Small intestine (tissue), 7 donors: ENCODE data around the gene YPEL4. TPM values are rescaled to one million over a fixed set of nuclear protein-coding genes. Genes with fewer than 3 reads are reported as not detected.
"Not testable (repeated sequence)": the region's sequence is repeated elsewhere in the genome, so short reads cannot be mapped to it uniquely, and the experiment has no call there.

Source experiments
- DNase-seq, 2 donors: peaks; one replicate each; pipeline versions ENCODE4 v3.0.0 to v3.0.0-alpha.2; 2013
- FAIRE-seq: peaks from 2 replicates; lab custom pipeline; 2012; peaks lifted over from hg19 to GRCh38; lab: Jason Lieb, UNC
- H3K27ac ChIP-seq, 3 donors: one replicate each; pipeline ENCODE4 v1.5.1; 2013; ENCODE audit warnings: low read length in 2 of 3, mild to moderate bottlenecking in 2 of 3, control low read depth in 1 of 3, inconsistent platforms in 1 of 3, low read depth in 1 of 3, moderate library complexity in 1 of 3
- H3K27me3 ChIP-seq, 3 donors: one replicate each; pipeline ENCODE4 v1.6.1; 2013; ENCODE audit warnings: low read length in 3 of 3, inconsistent platforms in 1 of 3; ENCODE audit not compliant: control insufficient read depth in 3 of 3, insufficient read depth in 3 of 3
- H3K36me3 ChIP-seq, 3 donors: one replicate each; pipeline ENCODE4 v1.6.1; 2013; ENCODE audit warnings: low read length in 3 of 3, inconsistent platforms in 1 of 3, low read depth in 1 of 3, mild to moderate bottlenecking in 1 of 3, moderate library complexity in 1 of 3; ENCODE audit not compliant: control insufficient read depth in 3 of 3, insufficient read depth in 2 of 3
- H3K4me1 ChIP-seq, 3 donors: one replicate each; pipeline ENCODE4 v1.6.1; 2013; ENCODE audit warnings: low read length in 2 of 3, inconsistent platforms in 1 of 3, low read depth in 1 of 3, mild to moderate bottlenecking in 1 of 3, moderate library complexity in 1 of 3; ENCODE audit not compliant: control insufficient read depth in 3 of 3, insufficient read depth in 2 of 3
- H3K4me3 ChIP-seq, 3 donors: one replicate each; pipeline ENCODE4 v1.5.1; 2013; ENCODE audit warnings: low read length in 3 of 3, control low read depth in 1 of 3, inconsistent platforms in 1 of 3, low read depth in 1 of 3, mild to moderate bottlenecking in 1 of 3, moderate library complexity in 1 of 3
- H3K9me3 ChIP-seq, 2 donors: one replicate each; pipeline ENCODE4 v1.6.1; 2013; ENCODE audit warnings: low read depth in 1 of 2, low read length in 1 of 2; ENCODE audit not compliant: control insufficient read depth in 2 of 2, insufficient read depth in 1 of 2
- WGBS, 3 donors: extraction: QIAGEN DNeasy Blood & Tissue Kit; methylation state at CpG; one replicate each; pipeline ENCODE4 v1.1.7; 2013; 5-methylcytosine and 5-hydroxymethylcytosine counted together
- polyA plus RNA-seq, 4 donors: library from polyadenylated mRNA; stranded (reverse) in 3 of 4; unstranded in 1 of 4; fragments of 200-250 nt in 3 of 4; fragments of 120-200 nt in 1 of 4; gene quantifications; one replicate each; pipeline versions ENCODE4 v1.2.1 to v1.2.3, GENCODE V29; 2013
- donor health status: healthy with polysubstance abuse.
- donor health status: control.
- donor health status: control.
- donor health status: Bipolar disorder and iron deficiency.
- donor health status: healthy.

YPEL4 gene
- polyA plus RNA-seq, 4 donors: 0.86 to 2.2 (median 1.4) TPM; not detected in 1

DNA sequence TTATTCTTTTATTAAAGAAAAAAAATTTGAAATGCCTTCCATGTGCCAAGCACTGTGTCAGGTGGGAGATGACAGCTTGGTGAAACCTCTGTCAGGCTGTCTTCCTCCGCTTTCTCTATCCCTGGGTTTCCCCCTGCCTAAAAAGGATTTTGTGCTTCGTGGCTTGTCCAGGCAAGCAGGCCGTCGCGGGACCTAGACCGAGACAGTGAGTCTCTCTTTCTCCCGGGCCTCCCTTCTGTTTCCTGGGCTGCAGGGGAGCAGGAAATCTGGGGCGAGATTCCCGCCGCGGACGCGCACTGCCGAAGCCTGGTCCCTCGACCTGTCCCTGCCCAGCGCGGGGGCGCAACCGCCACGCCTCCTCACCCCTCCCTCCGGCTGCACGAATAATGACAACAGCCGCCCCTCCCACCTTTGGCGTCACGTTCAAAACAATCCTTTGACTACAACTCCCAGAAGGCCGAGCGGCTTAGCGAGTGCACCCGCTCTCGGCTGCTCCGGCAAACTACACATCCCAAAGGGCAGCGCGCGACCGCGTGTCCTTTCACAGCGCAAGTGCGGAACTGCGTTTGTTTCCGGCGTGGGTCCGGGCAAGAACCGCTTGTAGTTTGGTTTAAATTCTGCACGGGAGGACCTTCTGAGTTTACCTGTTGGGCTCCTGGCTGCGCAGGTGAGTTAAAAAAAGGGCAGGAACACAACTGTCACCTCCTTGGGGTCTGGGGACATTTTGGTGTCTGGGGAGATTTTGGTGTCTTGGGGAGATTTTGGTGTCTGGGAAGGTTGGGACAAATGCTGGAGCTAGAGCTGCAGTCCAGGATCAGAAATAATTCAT is 7.7 kb upstream of the YPEL4 start, which contains the start of gene CLP1:
CLP1 (plus strand) TSS at position 569 of the 829 bp plus-strand sequence. CDS start 1,715 bp downstream, outside the sequence.
- H3K4me1 ChIP-seq: peaks cover 0 to 7% (median 0%) of the 10 kb centered on the region in 3 donors
- FAIRE-seq: no peak
- 1% methylated on average over 45 of the region's 45 CpGs for WGBS, 3 donors
- peaks cover 0 to under 1% (median 0%) of the 10 kb centered on the region in 3 donors for H3K27me3 ChIP-seq
- DNase-seq: peak; percentile 99 to 100
- H3K27ac ChIP-seq: peak within 1 kb of the TSS; percentile 71 to 97 (median 82)
- peak within 1 kb of the TSS; percentile 39 to 68 (median 56) for H3K4me3 ChIP-seq
- H3K9me3 ChIP-seq: no peaks in the 10 kb centered on the region
- H3K36me3 ChIP-seq: peaks cover 4 to 23% (median 5%) of the 10 kb centered on the region in 3 donors

DNA sequence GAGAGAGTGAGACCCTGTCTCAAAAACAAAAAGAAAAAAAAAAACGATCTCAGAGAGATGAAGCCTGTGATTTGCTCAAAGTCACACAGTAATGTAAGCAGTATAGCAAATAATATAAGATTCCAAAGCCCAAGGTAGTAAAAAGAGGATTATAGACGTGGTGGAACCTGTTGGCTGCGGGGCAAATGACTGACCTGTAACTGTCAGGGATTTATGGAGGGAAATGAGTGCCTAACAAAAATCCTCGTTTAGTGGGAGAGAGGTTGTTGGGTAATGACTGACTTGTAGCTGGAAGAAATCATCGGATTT is 7.1 kb upstream of the YPEL4 start:
- Histone ChIP-seq H3K4me3 (peak overlapping the region in 2 of 3 donors; percentile 50 to 56), H3K36me3 (peaks cover 4 to 21% (median 5%) of the 10 kb centered on the region in 3 donors), H3K27me3 (peaks cover 0 to 5% (median 0%) of the 10 kb centered on the region in 3 donors), H3K9me3 (no peaks in the 10 kb centered on the region), H3K4me1 (peaks cover 0 to 7% (median 0%) of the 10 kb centered on the region in 3 donors), H3K27ac (peak overlapping the region; percentile 71 to 97 (median 82))
- DNase-seq (no peak), FAIRE-seq (no peak)
- WGBS, 3 donors: 5 to 18% (median 14%) methylated on average over 5 of the region's 5 CpGs

DNA sequence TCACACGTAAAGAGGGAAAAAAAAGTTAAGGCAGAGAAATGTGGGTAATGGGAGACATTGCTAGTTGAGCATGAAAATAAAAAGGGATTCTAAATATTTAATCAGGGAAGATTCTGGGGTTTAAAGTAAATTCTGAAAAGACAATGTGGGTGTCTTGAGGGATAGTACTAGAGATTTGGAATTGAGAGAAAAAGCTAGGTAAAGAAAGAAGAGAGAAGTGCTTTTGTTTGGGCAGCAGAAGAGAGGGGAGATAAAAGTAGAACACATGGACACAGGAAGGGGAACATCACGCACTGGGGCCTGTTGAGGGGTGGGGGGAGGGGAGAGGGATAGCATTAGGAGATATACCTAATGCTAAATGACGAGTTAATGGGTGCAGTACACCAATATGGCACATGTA is 3.5 kb upstream of the YPEL4 start:
- no peak overlapping the region for H3K27ac ChIP-seq
- FAIRE-seq (no peak), DNase-seq (no peak)
- no peaks in the 10 kb centered on the region for H3K9me3 ChIP-seq
- H3K4me3 ChIP-seq: no peak overlapping the region
- 45 to 73% (median 69%) methylated on average over 3 of the region's 3 CpGs for WGBS, 3 donors
- peaks cover 0 to 40% (median 8%) of the 10 kb centered on the region in 3 donors for H3K27me3 ChIP-seq
- H3K36me3 ChIP-seq: no peaks in the 10 kb centered on the region
- peaks cover 0 to 14% (median 0%) of the 10 kb centered on the region in 3 donors for H3K4me1 ChIP-seq

DNA sequence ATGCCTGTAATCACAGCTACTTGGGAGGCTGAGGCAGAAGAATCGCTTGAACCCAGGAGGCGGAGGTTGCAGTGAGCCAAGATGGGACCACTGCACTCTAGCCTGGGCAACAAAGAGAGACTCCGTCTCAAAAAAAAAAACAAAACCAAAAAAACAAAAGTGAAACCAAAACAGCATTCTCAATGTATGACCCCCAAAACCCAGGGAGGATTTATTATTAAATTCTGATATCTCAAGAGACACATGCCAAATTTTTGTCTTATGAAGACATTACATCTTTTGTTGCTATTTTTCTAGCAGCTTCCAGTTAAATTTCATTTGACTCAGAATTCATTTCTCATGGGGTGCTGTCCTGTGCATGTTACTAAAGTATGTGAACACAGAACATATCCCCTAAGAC is 3.0 kb upstream of the YPEL4 start:
- Histone ChIP-seq H3K4me3 (no peak overlapping the region), H3K36me3 (no peaks in the 10 kb centered on the region), H3K4me1 (peaks cover 0 to 18% (median 0%) of the 10 kb centered on the region in 3 donors), H3K27ac (no peak overlapping the region), H3K9me3 (no peaks in the 10 kb centered on the region), H3K27me3 (peaks cover 0 to 45% (median 8%) of the 10 kb centered on the region in 3 donors)
- DNase-seq (no peak), FAIRE-seq (no peak)
- 67 to 82% (median 75%) methylated on average over 3 of the region's 3 CpGs for WGBS, 3 donors

DNA sequence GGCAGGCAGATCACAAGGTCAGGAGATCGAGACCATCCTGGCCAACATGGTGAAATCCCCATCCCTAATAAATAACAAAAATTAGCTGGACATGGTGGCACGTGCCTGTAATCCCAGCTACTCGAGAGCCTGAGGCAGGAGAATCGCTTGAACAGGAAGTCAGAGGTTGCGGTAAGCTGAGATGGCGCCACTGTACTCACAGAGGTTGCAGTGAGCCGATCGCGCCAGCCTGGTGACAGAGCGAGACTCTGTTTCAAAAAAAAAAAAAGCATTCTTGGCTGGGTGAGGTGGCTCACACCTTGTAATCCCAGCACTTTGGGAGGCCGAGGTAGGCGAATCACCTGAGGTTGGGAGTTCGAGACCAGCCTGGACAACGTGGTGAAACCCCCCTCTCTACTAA is 2.5 kb upstream of the YPEL4 start:
- FAIRE-seq, H3K4me3 ChIP-seq, H3K9me3 ChIP-seq, DNase-seq, H3K27ac ChIP-seq, H3K36me3 ChIP-seq: not testable (repeated sequence)
- Histone ChIP-seq H3K4me1 (peaks cover 0 to 23% (median 0%) of the 10 kb centered on the region in 3 donors), H3K27me3 (peaks cover 0 to 49% (median 12%) of the 10 kb centered on the region in 3 donors)
- WGBS, 3 donors: 80 to 82% (median 80%) methylated on average over 14 of the region's 14 CpGs

DNA sequence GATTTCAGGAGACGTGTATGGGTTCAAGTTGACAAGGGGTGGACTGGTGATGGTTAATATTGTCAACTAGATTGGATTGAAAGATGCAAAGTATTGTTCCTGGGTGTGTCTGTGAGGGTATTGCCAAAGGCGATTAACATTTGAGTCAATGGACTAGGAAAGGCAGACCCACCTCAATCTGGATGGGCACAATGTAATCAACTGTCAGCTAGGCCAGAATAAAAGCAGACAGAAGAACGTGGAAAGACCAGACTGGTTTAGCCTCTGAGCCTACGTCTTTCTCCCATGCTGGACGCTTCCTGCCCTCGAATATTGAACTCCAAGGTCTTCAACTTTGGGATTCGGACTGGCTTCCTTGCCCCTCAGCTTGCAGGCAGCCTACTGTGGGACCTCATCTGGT is 1.7 kb upstream of the YPEL4 start:
- 85 to 87% (median 85%) methylated on average over 7 of the region's 7 CpGs for WGBS, 3 donors
- H3K4me1 ChIP-seq: peaks cover 0 to 31% (median 0%) of the 10 kb centered on the region in 3 donors
- no peak overlapping the region for H3K27ac ChIP-seq
- DNase-seq: no peak
- H3K9me3 ChIP-seq: no peaks in the 10 kb centered on the region
- no peak overlapping the region for H3K4me3 ChIP-seq
- no peak for FAIRE-seq
- H3K36me3 ChIP-seq: no peaks in the 10 kb centered on the region
- H3K27me3 ChIP-seq: peaks cover 3 to 57% (median 20%) of the 10 kb centered on the region in 3 donors

DNA sequence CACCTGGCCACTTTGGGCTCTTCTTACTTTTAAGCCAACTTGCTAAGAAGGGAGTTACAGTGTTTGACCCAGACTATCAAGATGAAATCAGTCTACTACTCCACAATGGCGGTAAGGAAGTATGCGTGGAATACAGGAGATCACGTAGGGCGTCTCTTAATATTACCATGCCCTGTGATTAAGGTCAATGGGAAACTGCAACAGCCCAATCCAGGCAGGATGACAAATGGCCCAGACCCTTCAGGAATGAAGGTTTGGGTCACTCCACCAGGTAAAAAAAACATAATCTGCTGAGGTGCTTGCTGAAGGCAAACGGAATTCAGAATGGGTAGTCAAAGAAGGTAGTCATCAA is 1.0 kb upstream of the YPEL4 start:
- DNase-seq (no peak), FAIRE-seq (no peak)
- Histone ChIP-seq H3K9me3 (no peaks in the 10 kb centered on the region), H3K4me3 (no peak overlapping the region), H3K36me3 (no peaks in the 10 kb centered on the region), H3K27me3 (peaks cover 3 to 64% (median 25%) of the 10 kb centered on the region in 3 donors), H3K27ac (no peak overlapping the region), H3K4me1 (peaks cover 0 to 38% (median 0%) of the 10 kb centered on the region in 3 donors)
- 64 to 74% (median 65%) methylated on average over 5 of the region's 5 CpGs for WGBS, 3 donors

DNA sequence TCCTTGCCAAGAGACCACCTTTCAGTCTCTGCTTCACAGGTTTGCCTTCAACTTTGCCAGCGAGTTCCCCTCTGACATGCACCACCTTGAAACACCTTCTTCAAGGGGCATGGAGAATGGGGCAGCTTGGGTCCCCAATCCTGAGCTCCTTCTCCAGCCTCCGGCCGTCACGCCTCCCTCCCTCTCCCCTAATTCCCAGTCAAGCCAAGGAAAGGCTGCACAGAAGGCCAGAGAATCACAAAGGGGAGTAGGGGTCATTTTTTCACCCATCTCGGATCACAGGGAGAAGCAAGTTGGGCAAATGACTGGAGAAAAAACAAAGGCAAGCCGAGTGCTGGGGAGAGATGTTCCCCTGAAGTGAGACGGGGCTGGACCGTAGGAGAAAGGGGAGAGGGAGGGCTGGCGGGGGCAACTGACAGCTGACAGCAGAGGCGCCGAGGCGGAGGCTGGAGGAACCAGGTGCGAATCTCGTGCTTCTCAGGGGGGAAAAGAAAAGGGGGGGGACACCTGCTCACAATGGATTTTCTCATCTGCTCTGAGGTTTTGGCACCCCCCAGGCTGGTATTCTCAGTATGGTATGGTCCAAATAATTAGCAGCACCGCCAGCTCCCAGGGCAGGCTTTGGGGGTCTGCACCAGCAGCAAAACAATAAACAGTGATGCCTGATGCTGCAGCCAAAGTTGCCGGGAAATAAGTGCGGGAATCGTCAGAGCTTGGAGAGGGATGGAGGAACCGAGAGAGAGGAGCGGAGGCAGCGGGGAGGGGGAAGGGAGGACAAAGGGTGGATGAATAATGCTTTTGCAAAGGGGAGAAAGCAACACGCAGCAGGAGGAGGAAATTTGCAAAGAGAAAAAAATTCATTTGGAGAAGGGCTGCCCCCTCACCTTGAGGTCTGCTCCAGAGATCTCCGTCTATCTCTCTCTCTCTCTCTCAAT is 644 bp downstream of the YPEL4 start:
- H3K9me3 ChIP-seq: no peaks in the 10 kb centered on the region
- no peak overlapping the region for H3K27ac ChIP-seq
- H3K27me3 ChIP-seq: peaks cover 3 to 67% (median 29%) of the 10 kb centered on the region in 3 donors
- peak in 1 of 2 donors; percentile 16 for DNase-seq
- H3K4me1 ChIP-seq: peaks cover 0 to 45% (median 0%) of the 10 kb centered on the region in 3 donors
- H3K4me3 ChIP-seq: peak overlapping the region in 2 of 3 donors; percentile 10 to 36
- FAIRE-seq: no peak
- 3 to 6% (median 3%) methylated on average over 22 to 23 of the region's 23 CpGs for WGBS, 3 donors
- no peaks in the 10 kb centered on the region for H3K36me3 ChIP-seq
